Measurements from ENCODE around the gene IL15RA.

DNA sequence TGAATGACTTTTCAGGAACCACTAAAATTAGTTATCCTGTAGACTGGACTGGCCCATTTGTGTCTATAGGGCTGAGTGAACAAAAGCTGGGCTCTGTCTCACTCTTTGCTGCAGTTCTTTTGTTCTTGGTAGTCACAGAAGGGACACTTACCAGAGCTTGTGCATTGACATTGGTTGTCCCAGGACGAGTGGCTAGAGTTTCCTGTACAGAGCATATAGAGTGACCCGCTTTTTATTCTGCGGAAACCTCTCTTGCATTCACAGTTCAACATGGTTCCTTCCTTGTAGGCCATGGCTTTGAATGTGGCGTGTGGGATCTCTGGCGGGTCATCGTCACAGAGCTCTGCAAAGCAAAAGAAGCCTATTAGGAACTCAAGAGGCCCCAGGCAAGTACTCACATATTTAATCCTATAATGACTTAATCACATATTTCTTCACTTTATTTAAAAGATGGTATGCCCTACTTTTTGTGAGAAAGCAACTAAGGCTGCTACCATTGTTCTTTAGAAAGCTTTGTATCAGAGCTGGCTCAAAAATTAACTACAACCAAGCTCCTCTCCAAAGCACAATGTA is 48.4 kb upstream of the IL15RA start:
- TF ChIP-seq, protein P1, sequence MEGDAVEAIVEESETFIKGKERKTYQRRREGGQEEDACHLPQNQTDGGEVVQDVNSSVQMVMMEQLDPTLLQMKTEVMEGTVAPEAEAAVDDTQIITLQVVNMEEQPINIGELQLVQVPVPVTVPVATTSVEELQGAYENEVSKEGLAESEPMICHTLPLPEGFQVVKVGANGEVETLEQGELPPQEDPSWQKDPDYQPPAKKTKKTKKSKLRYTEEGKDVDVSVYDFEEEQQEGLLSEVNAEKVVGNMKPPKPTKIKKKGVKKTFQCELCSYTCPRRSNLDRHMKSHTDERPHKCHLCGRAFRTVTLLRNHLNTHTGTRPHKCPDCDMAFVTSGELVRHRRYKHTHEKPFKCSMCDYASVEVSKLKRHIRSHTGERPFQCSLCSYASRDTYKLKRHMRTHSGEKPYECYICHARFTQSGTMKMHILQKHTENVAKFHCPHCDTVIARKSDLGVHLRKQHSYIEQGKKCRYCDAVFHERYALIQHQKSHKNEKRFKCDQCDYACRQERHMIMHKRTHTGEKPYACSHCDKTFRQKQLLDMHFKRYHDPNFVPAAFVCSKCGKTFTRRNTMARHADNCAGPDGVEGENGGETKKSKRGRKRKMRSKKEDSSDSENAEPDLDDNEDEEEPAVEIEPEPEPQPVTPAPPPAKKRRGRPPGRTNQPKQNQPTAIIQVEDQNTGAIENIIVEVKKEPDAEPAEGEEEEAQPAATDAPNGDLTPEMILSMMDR (IDR thresholded peaks at IDR 0.05): no peak
- TF ChIP-seq ZFX (IDR thresholded peaks at IDR 0.05; ENCODE audit: borderline replicate concordance): no peak
